ENCODE data around the gene YARS1. TPM values are rescaled to one million over a fixed set of nuclear protein-coding genes. Genes with fewer than 3 reads are reported as not detected.

The YARS1 gene
- total RNA-seq, 1 donor, result 199 TPM

DNA sequence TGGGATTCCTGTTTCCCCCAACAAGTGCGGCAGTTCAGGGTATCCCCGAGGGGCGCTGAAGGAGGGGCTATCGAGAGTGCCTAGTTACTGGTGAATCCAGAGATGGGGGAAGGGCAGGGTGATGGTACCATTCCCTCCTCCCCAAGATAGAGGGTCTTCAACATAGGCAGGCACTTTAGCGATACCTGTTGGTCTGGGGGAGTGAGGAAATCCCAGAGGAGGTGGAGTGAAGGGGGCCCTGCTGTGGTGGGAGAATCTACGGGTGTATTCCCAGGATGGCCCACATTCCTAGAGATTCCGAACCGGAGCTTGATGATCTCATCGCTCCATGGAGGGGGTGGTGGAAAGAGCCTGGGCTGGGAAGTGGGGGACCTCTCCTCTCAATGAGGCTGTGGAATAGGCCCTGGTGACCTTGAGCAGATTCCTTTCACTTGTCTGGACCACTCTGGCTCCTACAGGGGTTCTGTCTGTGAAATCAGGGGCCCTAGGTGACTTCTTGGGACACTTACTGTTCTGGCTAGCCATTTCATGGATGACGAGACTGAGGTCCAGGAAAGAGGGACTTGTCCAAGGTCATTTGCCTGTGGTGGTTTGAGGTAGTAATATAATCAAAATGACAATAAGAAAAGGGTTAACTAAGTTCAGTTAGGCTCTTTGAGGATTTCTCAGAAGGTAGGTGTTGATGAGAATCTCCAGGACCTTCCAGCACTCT lies 61.9 kb downstream of the YARS1 start:
- Histone ChIP-seq H3K27me3 (ENCODE audit: insufficient read depth, low read length) (peaks cover 9% of the 10 kb centered on the region), H2AFZ (ENCODE audit: low read length) (peak overlapping the region; percentile 9), H3K4me2 (ENCODE audit: insufficient read depth, low read length) (peak overlapping the region; percentile 98), H3K79me2 (ENCODE audit: insufficient read depth, low read length) (peaks cover 3% of the 10 kb centered on the region), H3K36me3 (ENCODE audit: insufficient read depth, low read length) (no peaks in the 10 kb centered on the region), H3K9me3 (ENCODE audit: low read depth, low read length) (no peaks in the 10 kb centered on the region), H3K27ac (ENCODE audit: low read depth, low read length) (no peak overlapping the region), H4K20me1 (ENCODE audit: insufficient read depth, low read length) (peaks cover 7% of the 10 kb centered on the region), H3K4me3 (ENCODE audit: insufficient read depth, low read length) (peak overlapping the region; percentile 71), H3K4me1 (ENCODE audit: insufficient read depth, low read length) (peaks cover 14% of the 10 kb centered on the region)
- no peak for TF ChIP-seq CTCF (IDR thresholded peaks at IDR 0.05; ENCODE audit: extremely low read depth, low read depth, low read length)
- DNase-seq (ENCODE audit: insufficient read length, low spot score, missing footprints), result peak; percentile 84

DNA sequence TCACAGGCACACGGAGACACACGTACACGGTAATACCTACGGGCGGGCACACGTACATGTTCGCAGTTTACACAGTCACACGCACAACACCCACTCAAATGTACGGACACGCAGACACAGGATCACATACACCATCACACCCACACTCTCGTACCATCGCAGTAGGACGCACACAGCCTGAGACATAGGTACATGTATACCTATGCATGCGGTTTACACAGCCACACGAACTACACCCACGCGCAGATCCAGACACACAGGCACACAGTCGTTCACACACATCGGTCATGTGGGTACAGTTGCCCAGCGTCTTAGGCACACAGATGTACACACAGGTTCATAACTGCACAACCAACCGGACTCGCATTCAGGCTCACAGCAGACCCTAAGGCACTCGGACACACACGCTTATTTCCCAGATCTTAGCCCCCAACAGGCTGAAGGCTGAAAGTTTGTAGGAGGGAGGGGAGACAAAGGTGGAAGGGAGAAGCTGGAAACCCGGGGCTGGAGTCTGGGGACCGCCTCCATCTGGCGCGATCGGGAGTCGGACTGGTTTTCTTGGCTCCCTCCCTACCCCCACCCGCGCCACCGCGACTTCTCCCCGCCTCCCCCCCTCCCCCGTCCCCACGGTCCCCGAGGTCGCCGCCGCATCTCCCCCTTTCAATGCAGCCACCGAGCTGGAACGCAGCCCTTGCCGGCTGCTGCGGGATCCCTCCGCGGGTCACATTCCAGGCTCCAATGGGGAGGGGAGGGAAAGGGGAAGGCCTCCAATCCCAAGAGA lies 62.7 kb downstream of the YARS1 start:
- DNase-seq (ENCODE audit: insufficient read length, low spot score, missing footprints), result peak; percentile 87
- H3K9me3 ChIP-seq (ENCODE audit: low read depth, low read length), result no peaks in the 10 kb centered on the region
- H3K4me3 ChIP-seq (ENCODE audit: insufficient read depth, low read length), result peak overlapping the region; percentile 71
- peaks cover 7% of the 10 kb centered on the region for H4K20me1 ChIP-seq (ENCODE audit: insufficient read depth, low read length)
- H3K4me1 ChIP-seq (ENCODE audit: insufficient read depth, low read length), result peaks cover 14% of the 10 kb centered on the region
- no peak for TF ChIP-seq CTCF (IDR thresholded peaks at IDR 0.05; ENCODE audit: extremely low read depth, low read depth, low read length)
- no peaks in the 10 kb centered on the region for H3K36me3 ChIP-seq (ENCODE audit: insufficient read depth, low read length)
- H3K4me2 ChIP-seq (ENCODE audit: insufficient read depth, low read length), result peak overlapping the region; percentile 98
- H3K27ac ChIP-seq (ENCODE audit: low read depth, low read length), result no peak overlapping the region
- peak overlapping the region; percentile 68 for H2AFZ ChIP-seq (ENCODE audit: low read length)
- H3K79me2 ChIP-seq (ENCODE audit: insufficient read depth, low read length), result peaks cover 3% of the 10 kb centered on the region
- H3K27me3 ChIP-seq (ENCODE audit: insufficient read depth, low read length), result peaks cover 9% of the 10 kb centered on the region

GRCh38 chr1:32753532-32754316 lies 63.4 kb downstream of the YARS1 start:
- Histone ChIP-seq H3K27me3 (ENCODE audit: insufficient read depth, low read length) (peaks cover 9% of the 10 kb centered on the region), H3K27ac (ENCODE audit: low read depth, low read length) (no peak overlapping the region), H3K9me3 (ENCODE audit: low read depth, low read length) (no peaks in the 10 kb centered on the region), H3K4me3 (ENCODE audit: insufficient read depth, low read length) (peak overlapping the region; percentile 71), H4K20me1 (ENCODE audit: insufficient read depth, low read length) (peaks cover 7% of the 10 kb centered on the region), H3K79me2 (ENCODE audit: insufficient read depth, low read length) (peaks cover 3% of the 10 kb centered on the region), H3K4me1 (ENCODE audit: insufficient read depth, low read length) (peaks cover 14% of the 10 kb centered on the region), H2AFZ (ENCODE audit: low read length) (peak overlapping the region; percentile 77), H3K36me3 (ENCODE audit: insufficient read depth, low read length) (no peaks in the 10 kb centered on the region), H3K4me2 (ENCODE audit: insufficient read depth, low read length) (peak overlapping the region; percentile 98)
- peak; percentile 99 for DNase-seq (ENCODE audit: insufficient read length, low spot score, missing footprints)
- no peak for TF ChIP-seq CTCF (IDR thresholded peaks at IDR 0.05; ENCODE audit: extremely low read depth, low read depth, low read length)

Data from osteoblast (primary cell).